ENCODE results near the gene ELMOD2. TPM values are rescaled to one million over a fixed set of nuclear protein-coding genes. Genes with fewer than 3 reads are reported as not detected.

Gene ELMOD2
- total RNA-seq, 1 donor from 2014 or later = 19.2 TPM

DNA sequence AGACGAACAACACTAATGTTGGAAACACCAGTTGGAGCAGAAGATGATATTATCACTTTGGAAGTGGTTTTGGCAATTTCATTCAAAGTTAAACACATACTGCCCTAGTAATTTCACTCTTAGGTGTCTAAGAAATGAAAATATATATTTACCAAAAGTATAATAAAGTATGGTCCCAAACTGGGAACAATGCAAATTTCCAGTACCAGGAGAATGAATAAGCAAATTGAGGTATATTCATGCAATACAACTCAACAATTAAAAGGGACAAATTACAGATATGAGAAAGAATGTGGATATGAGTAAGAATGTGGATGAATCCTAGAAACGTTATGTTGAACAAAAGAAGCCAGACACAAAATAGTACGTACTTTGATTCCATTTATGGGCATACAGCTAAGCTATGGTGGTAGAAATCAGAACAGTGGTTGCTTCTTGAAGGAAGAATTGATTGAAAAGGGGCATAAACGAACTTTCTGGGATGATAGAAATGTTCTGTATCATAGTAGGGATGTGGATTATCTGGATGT lies 10.0 kb downstream of the ELMOD2 start:
- no peak overlapping the region for H3K4me3 ChIP-seq (ENCODE audit: low read depth, low read length)
- FAIRE-seq (no peak), DNase-seq (ENCODE audit: low read depth) (peak; percentile 26)
- TF ChIP-seq, protein P1, sequence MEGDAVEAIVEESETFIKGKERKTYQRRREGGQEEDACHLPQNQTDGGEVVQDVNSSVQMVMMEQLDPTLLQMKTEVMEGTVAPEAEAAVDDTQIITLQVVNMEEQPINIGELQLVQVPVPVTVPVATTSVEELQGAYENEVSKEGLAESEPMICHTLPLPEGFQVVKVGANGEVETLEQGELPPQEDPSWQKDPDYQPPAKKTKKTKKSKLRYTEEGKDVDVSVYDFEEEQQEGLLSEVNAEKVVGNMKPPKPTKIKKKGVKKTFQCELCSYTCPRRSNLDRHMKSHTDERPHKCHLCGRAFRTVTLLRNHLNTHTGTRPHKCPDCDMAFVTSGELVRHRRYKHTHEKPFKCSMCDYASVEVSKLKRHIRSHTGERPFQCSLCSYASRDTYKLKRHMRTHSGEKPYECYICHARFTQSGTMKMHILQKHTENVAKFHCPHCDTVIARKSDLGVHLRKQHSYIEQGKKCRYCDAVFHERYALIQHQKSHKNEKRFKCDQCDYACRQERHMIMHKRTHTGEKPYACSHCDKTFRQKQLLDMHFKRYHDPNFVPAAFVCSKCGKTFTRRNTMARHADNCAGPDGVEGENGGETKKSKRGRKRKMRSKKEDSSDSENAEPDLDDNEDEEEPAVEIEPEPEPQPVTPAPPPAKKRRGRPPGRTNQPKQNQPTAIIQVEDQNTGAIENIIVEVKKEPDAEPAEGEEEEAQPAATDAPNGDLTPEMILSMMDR (IDR thresholded peaks at IDR 0.05; ENCODE audit: insufficient read depth, low read length, severe bottlenecking) = no peak
- no peaks in the 10 kb centered on the region for H3K27me3 ChIP-seq (ENCODE audit: control insufficient read depth, insufficient read depth, low read length)
- no peaks in the 10 kb centered on the region for H3K36me3 ChIP-seq (ENCODE audit: control insufficient read depth, insufficient read depth, low read length)

DNA sequence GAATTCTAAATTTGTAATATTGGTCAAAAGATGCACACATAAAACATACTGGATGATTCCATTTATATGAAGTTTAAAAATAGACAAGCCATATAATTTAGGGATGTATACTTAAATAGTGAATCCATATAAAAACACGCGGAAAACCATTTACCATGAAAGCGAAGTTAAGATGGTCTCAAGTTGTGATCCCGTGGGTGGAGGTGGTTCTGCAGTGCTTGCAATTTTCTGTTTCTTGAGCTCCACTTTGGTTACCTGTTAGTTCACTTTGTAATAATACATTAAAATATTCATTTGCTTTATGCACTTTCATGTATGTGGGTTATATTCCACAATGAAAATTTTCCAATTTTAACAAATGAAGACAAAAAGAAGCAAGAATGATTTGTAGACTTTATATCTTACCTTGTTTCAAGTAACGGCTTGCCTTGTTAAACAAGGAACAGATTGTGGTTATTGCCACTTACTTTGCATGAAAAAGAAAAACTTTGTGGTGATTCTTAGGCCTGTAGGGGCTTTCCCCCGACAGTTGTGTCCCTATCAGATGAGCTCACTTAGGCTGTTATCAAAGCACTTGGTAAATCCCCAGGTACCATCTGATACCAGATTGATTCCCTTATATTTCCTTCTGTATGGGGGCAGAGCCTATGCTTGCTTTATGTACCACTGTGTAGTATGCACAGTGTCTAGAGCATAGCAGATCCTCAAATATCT lies 32.6 kb downstream of the ELMOD2 start:
- no peaks in the 10 kb centered on the region for H3K36me3 ChIP-seq (ENCODE audit: control insufficient read depth, insufficient read depth, low read length)
- DNase-seq (ENCODE audit: low read depth) (peak; percentile 27), FAIRE-seq (no peak)
- H3K4me3 ChIP-seq (ENCODE audit: low read depth, low read length) = no peak overlapping the region
- TF ChIP-seq, protein P1 (IDR thresholded peaks at IDR 0.05; ENCODE audit: insufficient read depth, low read length, severe bottlenecking) = no peak
- H3K27me3 ChIP-seq (ENCODE audit: control insufficient read depth, insufficient read depth, low read length) = no peaks in the 10 kb centered on the region

DNA sequence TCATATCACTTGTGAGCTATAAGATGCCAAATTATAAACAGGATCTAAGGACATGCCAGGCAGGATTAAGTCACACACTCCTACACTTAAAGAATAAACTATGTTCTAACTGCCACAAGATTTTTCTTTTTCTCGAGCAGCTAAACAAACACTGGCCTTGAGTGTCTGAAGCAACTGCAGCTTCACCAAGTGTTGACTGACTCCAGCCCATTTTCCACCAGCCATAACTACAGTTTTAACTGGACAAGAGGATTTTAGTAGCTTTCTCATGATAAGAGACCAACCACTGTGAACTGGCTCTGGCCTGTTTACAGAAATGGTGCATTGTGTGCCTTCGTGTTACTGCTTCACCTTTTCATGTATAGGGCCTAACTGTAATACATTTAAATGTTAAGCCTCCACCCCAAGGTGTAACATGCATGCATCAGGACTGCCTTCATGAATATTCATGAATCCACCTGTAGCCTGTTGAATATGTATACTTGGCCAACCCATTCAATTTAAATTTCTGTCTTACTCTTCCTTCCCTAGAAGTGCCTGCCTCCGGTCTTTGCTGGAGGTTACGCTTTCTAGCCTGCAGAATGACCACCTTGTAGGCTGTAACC lies 34.0 kb downstream of the ELMOD2 start:
- FAIRE-seq (no peak), DNase-seq (ENCODE audit: low read depth) (no peak)
- TF ChIP-seq, protein P1 (IDR thresholded peaks at IDR 0.05; ENCODE audit: insufficient read depth, low read length, severe bottlenecking) = no peak
- no peaks in the 10 kb centered on the region for H3K27me3 ChIP-seq (ENCODE audit: control insufficient read depth, insufficient read depth, low read length)
- H3K4me3 ChIP-seq (ENCODE audit: low read depth, low read length) = no peak overlapping the region
- no peaks in the 10 kb centered on the region for H3K36me3 ChIP-seq (ENCODE audit: control insufficient read depth, insufficient read depth, low read length)

DNA sequence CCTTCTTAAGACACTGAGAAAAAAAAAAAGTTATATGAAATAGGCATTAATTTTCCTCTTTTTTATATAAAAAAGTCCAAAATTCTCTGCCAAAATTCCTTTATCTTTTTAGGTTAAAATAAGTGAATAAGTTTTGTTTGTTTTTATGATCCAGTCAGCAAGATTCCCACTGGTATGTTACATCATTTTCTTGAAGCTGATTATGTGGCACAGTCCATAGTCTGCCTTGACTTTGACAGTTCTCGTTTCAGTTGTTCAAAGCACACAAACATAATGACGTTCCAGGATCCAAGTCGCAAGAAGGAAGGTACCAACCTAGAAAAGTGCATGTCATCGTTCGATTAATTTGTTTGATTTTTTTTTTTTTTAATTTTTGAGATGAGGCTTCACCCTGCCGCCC lies 35.7 kb downstream of the ELMOD2 start:
- FAIRE-seq (no peak), DNase-seq (ENCODE audit: low read depth) (no peak)
- H3K36me3 ChIP-seq (ENCODE audit: control insufficient read depth, insufficient read depth, low read length) = no peaks in the 10 kb centered on the region
- TF ChIP-seq, protein P1 (IDR thresholded peaks at IDR 0.05; ENCODE audit: insufficient read depth, low read length, severe bottlenecking) = no peak
- H3K4me3 ChIP-seq (ENCODE audit: low read depth, low read length) = no peak overlapping the region
- no peaks in the 10 kb centered on the region for H3K27me3 ChIP-seq (ENCODE audit: control insufficient read depth, insufficient read depth, low read length)

DNA sequence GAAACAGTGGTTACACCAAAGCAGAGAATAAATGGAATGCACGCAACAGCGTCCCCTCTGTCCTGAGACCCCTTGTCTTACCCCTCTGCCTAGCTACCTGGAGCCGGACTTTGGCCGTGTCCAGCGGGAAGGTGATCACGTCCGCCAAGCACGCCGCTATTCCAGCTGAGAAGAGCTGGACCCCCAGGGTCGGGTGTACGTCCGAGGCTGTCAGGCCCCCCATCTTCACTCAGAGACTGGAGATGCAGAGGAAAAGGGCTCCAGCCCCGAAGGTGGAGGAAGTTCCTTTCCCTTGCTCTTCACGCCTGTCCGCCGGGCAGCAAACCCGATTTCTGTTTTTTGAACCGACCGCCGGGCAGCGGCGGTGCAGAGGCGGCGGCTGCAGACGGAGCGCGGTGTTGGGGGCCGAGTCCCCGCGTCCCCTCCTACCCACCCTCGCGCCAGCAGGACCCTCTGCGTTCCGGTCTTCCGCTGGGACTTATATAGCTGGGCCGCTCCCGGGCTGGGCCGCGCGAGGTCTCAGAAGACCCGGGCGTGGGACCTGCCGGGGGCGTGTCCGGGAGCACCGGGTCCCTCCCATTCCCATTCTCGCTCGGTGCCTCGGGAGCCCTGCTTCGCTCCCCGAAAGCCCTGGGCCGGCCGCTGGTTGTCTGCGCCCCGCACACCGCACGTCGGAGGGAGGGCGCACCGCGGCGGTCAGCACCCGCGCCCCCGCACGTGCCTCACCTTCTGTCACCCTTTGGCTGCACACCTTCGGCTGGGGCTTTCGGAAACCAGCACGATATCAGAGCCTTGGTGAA lies 44.7 kb downstream of the ELMOD2 start, which contains the start of gene UCP1:
UCP1 (minus strand) TSS at position 455 of the 800 bp plus-strand sequence; CDS start at position 223, 232 bp downstream.
- DNase-seq (ENCODE audit: low read depth) (no peak), FAIRE-seq (no peak)
- TF ChIP-seq, protein P1 (IDR thresholded peaks at IDR 0.05; ENCODE audit: insufficient read depth, low read length, severe bottlenecking) = no peak
- Histone ChIP-seq H3K4me3 (ENCODE audit: low read depth, low read length) (peak within 1 kb of the TSS; percentile 37), H3K27me3 (ENCODE audit: control insufficient read depth, insufficient read depth, low read length) (peaks cover 35% of the 10 kb centered on the region), H3K36me3 (ENCODE audit: control insufficient read depth, insufficient read depth, low read length) (no peaks in the 10 kb centered on the region)

Measured in bronchial epithelial cell (primary cell).